ENCODE measurements around the gene EEF2K.

- TF ChIP-seq, protein P1, sequence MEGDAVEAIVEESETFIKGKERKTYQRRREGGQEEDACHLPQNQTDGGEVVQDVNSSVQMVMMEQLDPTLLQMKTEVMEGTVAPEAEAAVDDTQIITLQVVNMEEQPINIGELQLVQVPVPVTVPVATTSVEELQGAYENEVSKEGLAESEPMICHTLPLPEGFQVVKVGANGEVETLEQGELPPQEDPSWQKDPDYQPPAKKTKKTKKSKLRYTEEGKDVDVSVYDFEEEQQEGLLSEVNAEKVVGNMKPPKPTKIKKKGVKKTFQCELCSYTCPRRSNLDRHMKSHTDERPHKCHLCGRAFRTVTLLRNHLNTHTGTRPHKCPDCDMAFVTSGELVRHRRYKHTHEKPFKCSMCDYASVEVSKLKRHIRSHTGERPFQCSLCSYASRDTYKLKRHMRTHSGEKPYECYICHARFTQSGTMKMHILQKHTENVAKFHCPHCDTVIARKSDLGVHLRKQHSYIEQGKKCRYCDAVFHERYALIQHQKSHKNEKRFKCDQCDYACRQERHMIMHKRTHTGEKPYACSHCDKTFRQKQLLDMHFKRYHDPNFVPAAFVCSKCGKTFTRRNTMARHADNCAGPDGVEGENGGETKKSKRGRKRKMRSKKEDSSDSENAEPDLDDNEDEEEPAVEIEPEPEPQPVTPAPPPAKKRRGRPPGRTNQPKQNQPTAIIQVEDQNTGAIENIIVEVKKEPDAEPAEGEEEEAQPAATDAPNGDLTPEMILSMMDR (IDR thresholded peaks at IDR 0.05) = no peak
- TF ChIP-seq POLR2A (IDR thresholded peaks at IDR 0.05) = no peak
Observed at GRCh38 chr16:22222006-22222405, 15.9 kb downstream of the EEF2K start.

Measured in adrenal gland (tissue), 5 donors.